Ishikawa (cell line): ENCODE results near the gene ASPSCR1.

ENCODE experiments used
- CEBPB ChIP-seq: IDR thresholded peaks from 2 replicates; pipeline ENCODE4 v1.6.1; 2012
- CREB1 ChIP-seq: IDR thresholded peaks from 2 replicates; pipeline ENCODE4 v1.6.1; 2012; ENCODE audit warnings: low read depth
- EGR1 ChIP-seq: IDR thresholded peaks from 2 replicates; pipeline ENCODE4 v1.6.1; 2012
- EP300 ChIP-seq: IDR thresholded peaks from 2 replicates; pipeline ENCODE4 v1.6.1; 2012; ENCODE audit warnings: borderline replicate concordance
- TAF1 ChIP-seq: IDR thresholded peaks from 2 replicates; pipeline ENCODE4 v1.6.1; 2012; ENCODE audit warnings: low read depth, mild to moderate bottlenecking
- TEAD4 ChIP-seq: IDR thresholded peaks from 2 replicates; pipeline ENCODE4 v1.6.1; 2012
- YY1 ChIP-seq: IDR thresholded peaks from 2 replicates; pipeline ENCODE4 v1.6.1; 2012; ENCODE audit warnings: low read depth
- TF ChIP-seq, protein P1 (sequence below): IDR thresholded peaks from 2 replicates; pipeline ENCODE4 v1.6.1; 2012
- TF ChIP-seq, protein P2 (sequence below): IDR thresholded peaks from 2 replicates; pipeline ENCODE4 v1.6.1; 2012
- TF ChIP-seq, protein P3 (sequence below): IDR thresholded peaks from 2 replicates; pipeline ENCODE4 v1.6.1; 2012; ENCODE audit warnings: low read depth, mild to moderate bottlenecking

DNA sequence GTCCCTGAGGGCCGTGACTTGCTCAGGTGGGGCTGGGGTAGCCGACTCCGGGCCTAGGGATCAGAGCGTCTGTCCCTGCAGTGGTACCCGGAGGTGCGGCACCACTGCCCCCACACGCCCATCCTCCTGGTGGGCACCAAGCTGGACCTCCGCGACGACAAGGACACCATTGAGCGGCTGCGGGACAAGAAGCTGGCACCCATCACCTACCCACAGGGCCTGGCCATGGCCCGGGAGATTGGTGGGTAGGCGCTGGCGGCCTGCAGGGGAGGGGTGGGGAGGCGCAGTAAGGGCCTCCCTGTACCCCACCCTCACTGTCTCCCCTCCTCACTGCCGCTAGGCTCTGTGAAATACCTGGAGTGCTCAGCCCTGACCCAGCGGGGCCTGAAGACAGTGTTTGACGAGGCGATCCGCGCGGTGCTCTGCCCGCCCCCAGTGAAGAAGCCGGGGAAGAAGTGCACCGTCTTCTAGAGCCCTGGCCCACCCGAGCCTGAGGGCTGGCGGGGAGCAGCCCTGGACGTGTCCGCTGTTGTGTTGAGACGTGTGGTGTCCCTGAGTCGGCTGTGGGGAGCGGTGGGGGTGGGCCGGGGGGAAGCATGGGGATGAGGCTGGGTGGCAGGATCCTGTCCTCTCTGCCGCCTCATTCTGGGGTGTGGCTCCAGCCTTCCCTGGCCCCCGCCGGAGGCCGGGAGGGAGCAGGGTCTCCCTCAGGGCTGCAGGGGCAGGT lies 56.1 kb downstream of the ASPSCR1 start:
- no peak for TF ChIP-seq CREB1
- no peak for TF ChIP-seq YY1
- TF ChIP-seq EP300, result no peak
- TF ChIP-seq, protein P1, sequence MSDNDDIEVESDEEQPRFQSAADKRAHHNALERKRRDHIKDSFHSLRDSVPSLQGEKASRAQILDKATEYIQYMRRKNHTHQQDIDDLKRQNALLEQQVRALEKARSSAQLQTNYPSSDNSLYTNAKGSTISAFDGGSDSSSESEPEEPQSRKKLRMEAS, result no peak
- TF ChIP-seq, protein P2, sequence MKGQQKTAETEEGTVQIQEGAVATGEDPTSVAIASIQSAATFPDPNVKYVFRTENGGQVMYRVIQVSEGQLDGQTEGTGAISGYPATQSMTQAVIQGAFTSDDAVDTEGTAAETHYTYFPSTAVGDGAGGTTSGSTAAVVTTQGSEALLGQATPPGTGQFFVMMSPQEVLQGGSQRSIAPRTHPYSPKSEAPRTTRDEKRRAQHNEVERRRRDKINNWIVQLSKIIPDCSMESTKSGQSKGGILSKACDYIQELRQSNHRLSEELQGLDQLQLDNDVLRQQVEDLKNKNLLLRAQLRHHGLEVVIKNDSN, result no peak
- TF ChIP-seq CEBPB, result no peak
- no peak for TF ChIP-seq TAF1
- no peak for TF ChIP-seq TEAD4
- TF ChIP-seq, protein P3, sequence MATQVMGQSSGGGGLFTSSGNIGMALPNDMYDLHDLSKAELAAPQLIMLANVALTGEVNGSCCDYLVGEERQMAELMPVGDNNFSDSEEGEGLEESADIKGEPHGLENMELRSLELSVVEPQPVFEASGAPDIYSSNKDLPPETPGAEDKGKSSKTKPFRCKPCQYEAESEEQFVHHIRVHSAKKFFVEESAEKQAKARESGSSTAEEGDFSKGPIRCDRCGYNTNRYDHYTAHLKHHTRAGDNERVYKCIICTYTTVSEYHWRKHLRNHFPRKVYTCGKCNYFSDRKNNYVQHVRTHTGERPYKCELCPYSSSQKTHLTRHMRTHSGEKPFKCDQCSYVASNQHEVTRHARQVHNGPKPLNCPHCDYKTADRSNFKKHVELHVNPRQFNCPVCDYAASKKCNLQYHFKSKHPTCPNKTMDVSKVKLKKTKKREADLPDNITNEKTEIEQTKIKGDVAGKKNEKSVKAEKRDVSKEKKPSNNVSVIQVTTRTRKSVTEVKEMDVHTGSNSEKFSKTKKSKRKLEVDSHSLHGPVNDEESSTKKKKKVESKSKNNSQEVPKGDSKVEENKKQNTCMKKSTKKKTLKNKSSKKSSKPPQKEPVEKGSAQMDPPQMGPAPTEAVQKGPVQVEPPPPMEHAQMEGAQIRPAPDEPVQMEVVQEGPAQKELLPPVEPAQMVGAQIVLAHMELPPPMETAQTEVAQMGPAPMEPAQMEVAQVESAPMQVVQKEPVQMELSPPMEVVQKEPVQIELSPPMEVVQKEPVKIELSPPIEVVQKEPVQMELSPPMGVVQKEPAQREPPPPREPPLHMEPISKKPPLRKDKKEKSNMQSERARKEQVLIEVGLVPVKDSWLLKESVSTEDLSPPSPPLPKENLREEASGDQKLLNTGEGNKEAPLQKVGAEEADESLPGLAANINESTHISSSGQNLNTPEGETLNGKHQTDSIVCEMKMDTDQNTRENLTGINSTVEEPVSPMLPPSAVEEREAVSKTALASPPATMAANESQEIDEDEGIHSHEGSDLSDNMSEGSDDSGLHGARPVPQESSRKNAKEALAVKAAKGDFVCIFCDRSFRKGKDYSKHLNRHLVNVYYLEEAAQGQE, result no peak
- TF ChIP-seq EGR1, result no peak
